ENCODE data around the gene KCNQ1.

The KCNQ1 gene

GRCh38 chr11:2862395-2863275 is 417.8 kb downstream of the KCNQ1 start:
- no peak for DNase-seq
- ATAC-seq: no peak

- peak; percentile 29 for DNase-seq
- peak; percentile 39 for ATAC-seq
These were observed 418.4 kb downstream of the KCNQ1 start for GRCh38 chr11:2863276-2863618.

GRCh38 chr11:2864901-2865300 is 420.1 kb downstream of the KCNQ1 start:
- no peak for ATAC-seq
- DNase-seq: no peak

- DNase-seq (no peak), ATAC-seq (no peak)
These were observed 421.2 kb downstream of the KCNQ1 start for GRCh38 chr11:2865922-2866577.

- DNase-seq (no peak), ATAC-seq (no peak)
These were observed 422.3 kb downstream of the KCNQ1 start for GRCh38 chr11:2867142-2867541.

GRCh38 chr11:2867722-2868505 is 423.1 kb downstream of the KCNQ1 start:
- ATAC-seq (no peak), DNase-seq (no peak)

- no peak for DNase-seq
- ATAC-seq: no peak
These were observed 423.8 kb downstream of the KCNQ1 start for GRCh38 chr11:2868506-2869133.

- ATAC-seq: no peak
- no peak for DNase-seq
These were observed 424.3 kb downstream of the KCNQ1 start for GRCh38 chr11:2869134-2869526.

GRCh38 chr11:2869561-2870427 is 425.0 kb downstream of the KCNQ1 start:
- no peak for DNase-seq
- no peak for ATAC-seq

GRCh38 chr11:2870460-2870859 is 425.7 kb downstream of the KCNQ1 start:
- no peak for ATAC-seq
- DNase-seq: no peak

GRCh38 chr11:2870969-2871680 is 426.3 kb downstream of the KCNQ1 start:
- ATAC-seq: no peak
- no peak for DNase-seq

- DNase-seq: no peak
- ATAC-seq: no peak
These were observed 430.2 kb downstream of the KCNQ1 start for GRCh38 chr11:2874963-2875362.

- DNase-seq (no peak), ATAC-seq (no peak)
These were observed 432.7 kb downstream of the KCNQ1 start for GRCh38 chr11:2877474-2877873.

- no peak for ATAC-seq
- no peak for DNase-seq
These were observed 434.0 kb downstream of the KCNQ1 start for GRCh38 chr11:2878782-2879181.

GRCh38 chr11:2880646-2881045 is 435.8 kb downstream of the KCNQ1 start:
- ATAC-seq (no peak), DNase-seq (no peak)

GRCh38 chr11:2881076-2881980 is 436.5 kb downstream of the KCNQ1 start:
- ATAC-seq: no peak
- DNase-seq: no peak

GRCh38 chr11:2881981-2882375 is 437.2 kb downstream of the KCNQ1 start:
- ATAC-seq (no peak), DNase-seq (no peak)

GRCh38 chr11:2882396-2883110 is 437.7 kb downstream of the KCNQ1 start:
- DNase-seq (no peak), ATAC-seq (no peak)

GRCh38 chr11:2883640-2883978 is 438.8 kb downstream of the KCNQ1 start:
- DNase-seq (no peak), ATAC-seq (no peak)

Measured in stimulated activated naive CD8-positive, alpha-beta T cell treated with anti-CD3 and anti-CD28 coated beads, Interleukin-15, Interleukin-2, amounts not matched to agents 100 U/mL and 50 U/mL, for 24 hours (primary cell).